NAMALWA (cell line): ENCODE data around the gene PPP1R12A.

ENCODE experiments used
- DNase-seq: peaks from one replicate; pipeline ENCODE4 v3.0.0-alpha.2; 2015; ENCODE audit warnings: low spot score

Gene PPP1R12A

DNA sequence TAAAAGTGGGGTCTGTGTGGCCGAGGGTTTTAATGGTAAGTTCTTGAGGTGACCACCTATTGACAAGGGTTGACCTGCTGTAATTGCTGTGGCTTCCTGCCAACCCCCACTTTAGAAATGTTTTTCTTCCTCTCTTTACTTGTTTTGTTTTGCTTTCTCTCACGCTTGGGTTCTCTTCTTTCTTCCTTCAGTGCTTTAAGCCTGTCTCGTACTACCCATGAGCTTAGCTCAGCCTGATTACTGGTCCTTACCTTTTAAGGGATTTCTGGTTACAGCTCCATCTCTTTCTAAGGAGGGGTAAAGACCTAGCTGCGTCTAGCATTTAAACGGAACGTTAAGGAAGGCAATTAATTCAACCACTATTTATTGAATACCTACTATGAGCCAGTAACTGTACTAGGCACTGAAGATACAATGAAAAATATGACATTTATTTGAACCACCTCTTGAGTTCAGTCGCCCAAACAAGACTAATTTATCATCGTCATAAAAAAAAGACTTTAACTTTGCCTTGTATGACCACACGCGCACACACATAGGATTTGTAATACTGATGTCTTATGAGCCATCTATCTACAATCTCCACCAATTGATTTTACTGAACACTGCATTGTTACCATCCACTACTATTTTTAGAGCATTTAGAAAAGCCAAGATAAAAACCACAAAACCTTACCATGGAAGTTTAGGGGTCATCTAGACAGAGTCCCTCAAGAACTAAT lies 888 bp upstream of the PPP1R12A start:
- DNase-seq = no peak

DNA sequence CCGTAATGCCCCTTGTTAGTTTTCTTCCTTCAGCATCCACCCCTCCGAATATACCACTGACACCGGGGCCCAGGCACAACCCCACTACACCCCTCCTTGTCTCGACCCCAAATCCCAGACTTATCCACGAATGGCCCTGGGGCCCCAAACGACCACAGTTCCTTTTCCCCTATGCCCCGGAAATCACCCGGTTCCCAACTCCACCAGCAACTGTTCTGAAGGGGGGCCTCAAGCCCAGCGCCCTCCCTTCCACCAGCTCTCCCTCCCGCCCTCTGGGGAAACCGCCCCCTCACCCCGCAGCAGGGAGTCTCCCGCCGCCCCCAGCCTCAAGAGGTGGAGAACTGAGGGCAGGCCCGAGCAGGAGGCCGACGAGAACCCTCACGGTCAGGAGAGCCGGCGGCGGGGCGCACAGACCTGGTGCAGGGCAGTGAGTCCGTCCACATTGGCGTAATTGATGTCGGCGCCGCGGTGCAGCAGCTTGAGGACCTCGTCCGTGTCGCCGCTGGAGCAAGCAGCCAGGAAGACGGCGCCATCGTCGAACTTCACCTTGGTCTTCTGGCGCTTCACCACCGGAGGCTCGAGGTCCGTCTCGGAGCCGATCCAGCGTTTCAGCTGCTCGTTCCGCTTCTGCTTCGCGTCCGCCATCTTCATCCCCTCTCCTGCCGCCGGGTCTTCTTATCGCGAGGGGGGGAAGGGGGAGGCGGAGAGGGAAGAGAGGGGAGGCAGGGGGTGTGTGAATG lies 446 bp downstream of the PPP1R12A start:
- no peak for DNase-seq

- DNase-seq = peak; percentile 67
Measured at GRCh38 chr12:79933532-79934264, 1.2 kb downstream of the PPP1R12A start.

- no peak for DNase-seq
Measured at GRCh38 chr12:79933043-79933442, 1.9 kb downstream of the PPP1R12A start.

DNA sequence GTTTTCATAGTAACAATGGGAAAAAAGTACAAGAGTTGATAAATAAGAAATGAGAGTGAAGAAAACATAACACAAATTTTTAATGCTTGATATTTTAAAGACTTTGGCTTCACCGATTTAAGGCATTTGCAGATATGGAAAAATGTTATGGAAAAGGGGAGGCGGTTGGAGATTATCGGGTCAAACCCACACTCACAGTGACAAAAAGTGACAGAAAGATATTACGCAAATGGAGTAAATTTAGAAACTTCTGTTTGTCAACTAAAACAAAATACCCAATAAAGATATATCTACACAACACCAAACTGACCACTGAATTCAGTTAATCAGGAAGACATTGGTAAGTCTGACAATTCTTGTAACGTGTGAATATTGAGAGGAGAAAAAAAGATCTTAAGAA lies 2.5 kb downstream of the PPP1R12A start:
- DNase-seq = no peak

- DNase-seq = no peak
Measured at GRCh38 chr12:79929065-79929464, 5.8 kb downstream of the PPP1R12A start.

DNA sequence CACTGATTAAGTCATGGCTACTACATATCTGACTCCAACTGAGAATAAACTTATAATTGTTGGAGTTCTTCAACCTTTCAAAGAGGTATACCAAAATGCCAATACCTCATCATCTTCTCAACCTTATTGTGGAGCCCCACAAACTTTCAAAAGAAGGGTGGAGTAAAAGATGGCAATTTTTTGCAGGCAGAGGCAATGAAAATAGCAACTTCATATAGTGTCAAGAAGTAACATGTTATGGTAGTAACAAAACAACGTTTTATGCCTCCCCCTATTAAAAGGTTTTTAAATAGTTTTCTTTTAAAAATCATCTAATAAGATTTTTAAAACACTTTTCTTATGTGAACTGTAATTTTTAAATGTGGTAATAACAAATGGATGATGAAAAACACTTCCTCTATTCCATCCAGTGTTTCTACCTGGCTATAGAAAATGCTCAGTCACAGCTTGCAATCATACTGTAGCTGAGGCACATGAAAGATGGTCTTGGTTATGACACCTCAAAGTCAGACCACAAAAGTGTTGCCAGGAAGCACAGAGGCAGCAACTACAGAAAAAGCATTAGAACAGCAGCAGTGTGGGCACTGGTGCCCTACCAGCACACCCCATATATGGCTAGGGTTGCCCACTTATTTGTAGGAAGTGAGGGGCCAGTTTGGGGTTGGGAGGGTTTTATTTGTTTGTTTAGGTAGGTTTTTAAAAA lies 7.0 kb downstream of the PPP1R12A start:
- DNase-seq = peak; percentile 39

DNA sequence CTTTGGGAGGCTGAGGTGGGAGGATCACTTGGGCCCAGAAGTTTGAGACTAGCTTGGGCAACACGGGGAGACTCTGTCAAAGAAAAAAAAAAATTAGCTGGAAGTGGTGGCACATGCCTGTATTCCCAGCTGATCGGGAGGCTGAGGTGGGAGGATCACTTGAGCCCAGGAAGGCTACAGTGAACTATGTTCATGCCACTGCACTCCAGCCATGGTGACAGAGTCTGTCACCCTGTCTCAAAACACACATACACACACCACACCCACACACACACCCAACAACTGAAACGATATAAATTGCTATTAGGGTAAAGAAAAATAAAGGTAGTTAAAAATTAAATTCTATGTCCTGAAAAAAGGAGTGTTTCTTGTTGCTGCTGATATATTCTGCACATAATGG lies 7.9 kb downstream of the PPP1R12A start:
- DNase-seq = no peak

DNA sequence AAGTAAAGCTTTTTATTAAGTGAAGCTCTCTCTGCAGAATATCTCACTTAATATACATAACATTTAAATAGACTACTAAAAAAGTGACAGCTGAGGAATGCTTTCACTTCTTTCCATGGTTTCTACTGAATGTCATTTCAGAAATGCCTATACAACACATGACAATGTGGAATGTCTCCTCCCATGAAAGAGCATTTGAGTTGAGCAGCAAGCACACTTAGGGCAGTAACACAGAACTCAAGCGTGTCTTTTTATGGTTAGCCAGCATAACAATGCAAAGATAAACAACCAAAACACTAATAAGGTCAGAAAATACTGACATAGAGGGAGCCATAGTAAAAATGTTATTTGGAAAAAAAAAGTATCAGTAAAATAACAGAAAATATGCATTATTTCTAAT lies 9.4 kb downstream of the PPP1R12A start:
- no peak for DNase-seq

DNA sequence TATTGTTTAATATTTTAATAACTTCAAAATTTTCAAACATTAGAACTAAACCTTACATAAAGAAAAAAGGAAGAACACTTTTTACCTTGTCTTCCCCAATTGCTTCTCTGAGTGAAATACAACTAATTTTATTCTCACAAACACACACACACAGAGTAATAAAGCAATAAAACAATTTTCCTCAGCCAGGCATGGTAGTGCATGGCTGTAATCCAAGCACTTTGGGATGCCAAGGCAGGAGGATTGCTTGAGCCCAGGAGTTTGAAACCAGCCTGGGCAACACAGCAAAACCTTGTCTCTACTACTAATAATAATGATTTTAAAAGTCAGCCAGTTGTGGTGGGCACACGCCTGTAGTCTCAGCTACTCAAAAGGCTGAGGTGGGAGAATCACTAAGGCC lies 13.1 kb downstream of the PPP1R12A start:
- DNase-seq = no peak

DNA sequence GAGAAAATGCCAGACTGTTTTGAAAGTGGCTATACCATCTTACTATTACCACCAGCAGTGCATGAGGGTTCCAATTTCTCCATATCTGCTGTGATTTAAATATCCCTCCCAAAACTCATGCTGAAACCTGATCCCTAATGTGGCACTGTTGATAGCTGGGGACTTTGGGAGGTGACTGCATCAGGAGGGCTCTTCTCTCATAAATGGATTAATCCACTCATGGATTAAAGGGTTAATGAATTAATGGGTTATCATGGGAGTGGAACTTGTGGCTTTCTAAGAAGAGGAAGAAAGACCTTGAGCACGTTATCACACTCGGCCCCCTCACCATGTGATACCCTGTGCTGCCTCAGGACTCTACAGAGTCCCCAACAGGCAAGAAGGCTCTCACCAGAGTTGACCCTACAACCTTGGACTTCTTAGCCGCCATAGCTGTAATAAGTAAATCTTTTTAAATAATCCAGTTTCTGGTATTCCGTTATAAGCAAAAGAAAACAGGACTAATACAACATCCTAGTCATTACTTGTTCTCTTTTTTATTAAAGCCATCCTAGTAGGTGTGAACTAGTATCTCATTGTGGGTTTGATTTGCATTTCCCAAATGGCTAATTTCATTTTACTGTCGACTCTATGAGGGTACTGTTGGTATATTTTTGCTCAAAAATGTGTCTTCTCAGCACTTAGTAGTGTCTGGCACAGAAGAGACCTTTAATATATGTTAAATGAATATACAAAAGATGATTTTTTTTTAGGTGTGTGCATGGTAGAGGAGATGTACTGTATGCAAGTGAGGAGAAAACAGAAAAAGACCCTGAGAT lies 14.3 kb downstream of the PPP1R12A start:
- no peak for DNase-seq

DNA sequence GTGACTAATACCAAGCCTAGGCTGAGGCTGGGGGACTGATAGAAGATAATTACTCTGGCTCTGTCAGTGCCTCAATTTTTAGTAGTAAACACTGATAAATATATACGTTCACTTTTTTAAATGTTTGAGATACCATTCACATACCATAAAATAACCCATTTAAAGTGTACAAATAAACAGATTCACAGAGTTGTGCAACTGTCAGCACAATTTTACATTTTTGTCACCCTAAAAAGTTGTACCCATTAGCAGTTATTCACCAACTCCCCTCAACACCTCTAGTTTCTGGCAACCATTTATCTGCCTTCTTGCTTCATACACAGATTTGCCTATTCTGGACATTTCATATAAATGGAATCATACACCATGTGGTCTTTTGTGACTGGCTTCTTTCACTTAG lies 15.1 kb downstream of the PPP1R12A start:
- no peak for DNase-seq

GRCh38 chr12:79916826-79917225 lies 18.1 kb downstream of the PPP1R12A start:
- DNase-seq = no peak

- DNase-seq = no peak
Measured at GRCh38 chr12:79911889-79912656, 22.8 kb downstream of the PPP1R12A start.

DNA sequence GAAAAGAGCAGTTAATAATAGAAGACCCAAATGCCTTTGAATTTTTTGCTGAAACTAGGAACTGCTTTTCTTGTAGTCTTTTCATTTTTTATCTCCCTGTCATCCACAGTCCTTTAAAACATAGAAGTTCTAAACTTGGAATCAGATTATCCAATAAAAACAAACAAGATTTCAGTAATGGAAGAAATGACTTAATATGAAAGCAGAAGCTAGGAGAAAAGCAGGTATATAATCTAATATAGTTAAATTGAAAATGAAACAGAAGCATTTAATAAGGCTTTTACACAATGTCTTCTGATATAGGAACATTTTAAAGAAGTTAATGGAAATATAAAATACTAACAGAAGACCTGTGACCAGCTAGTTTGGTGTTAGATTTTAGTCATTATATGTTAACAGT lies 26.5 kb downstream of the PPP1R12A start:
- DNase-seq = no peak

DNA sequence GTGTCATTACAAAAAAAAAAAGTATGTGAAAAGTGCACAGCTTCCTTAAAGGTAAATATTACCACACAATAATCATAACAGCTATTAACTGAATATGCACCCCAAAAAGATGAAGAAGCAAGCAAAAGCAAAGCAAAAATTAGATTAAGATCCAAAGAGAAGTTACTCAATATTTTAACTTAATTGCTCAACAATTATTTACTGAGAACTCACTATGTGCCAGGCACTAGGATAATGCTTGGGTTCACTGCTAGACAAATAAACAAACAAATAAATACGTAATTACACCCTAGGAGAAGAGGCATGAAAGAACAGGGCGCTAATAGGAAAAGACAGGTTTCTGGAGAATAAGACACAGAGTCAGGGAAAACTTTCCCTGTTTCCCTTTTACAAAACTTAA lies 33.4 kb downstream of the PPP1R12A start:
- DNase-seq = no peak

- DNase-seq = no peak
Measured at GRCh38 chr12:79900951-79901350, 33.9 kb downstream of the PPP1R12A start.

GRCh38 chr12:79900199-79900598 lies 34.7 kb downstream of the PPP1R12A start:
- DNase-seq = no peak

DNA sequence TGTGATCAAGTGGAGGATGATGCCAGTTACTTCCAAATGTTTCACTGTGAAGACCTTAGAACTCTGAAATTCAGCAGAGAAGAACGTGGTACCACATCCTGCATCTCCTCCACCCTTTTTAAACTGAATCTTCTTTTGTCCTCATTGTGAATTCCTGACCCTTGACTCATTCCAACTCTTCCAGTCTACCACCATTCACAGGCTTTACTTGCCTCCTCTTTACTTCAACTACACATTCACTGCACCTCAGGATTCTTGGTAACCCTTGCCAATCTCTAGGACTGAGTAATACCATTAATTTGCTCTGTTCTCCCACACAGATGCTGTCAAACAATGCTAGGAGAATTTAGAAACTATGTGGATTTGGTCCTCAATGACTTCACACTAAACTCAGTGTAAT lies 37.3 kb downstream of the PPP1R12A start:
- no peak for DNase-seq

GRCh38 chr12:79895804-79896203 lies 39.1 kb downstream of the PPP1R12A start:
- DNase-seq = no peak

DNA sequence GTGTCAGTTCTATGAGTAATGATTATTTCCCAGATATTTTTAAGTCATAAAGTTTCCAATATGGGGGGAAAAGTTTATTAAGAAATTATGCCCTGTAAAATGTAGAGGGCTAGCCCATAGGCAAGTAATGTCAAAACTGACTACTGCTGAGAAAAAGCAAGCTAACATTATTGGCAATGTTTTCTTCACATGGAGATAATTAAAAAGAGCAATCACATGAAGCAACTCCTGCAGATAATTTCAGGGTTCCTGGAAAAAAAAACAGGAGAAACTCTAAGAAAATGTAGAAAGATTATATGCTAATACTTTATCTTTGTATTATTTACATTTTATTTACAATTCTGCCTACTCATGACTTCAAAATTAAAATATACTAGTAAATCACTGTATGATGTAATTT lies 39.8 kb downstream of the PPP1R12A start:
- DNase-seq = no peak
